Psoas muscle (tissue), 8 donors: ENCODE measurements around the gene FOXD3. TPM values are rescaled to one million over a fixed set of nuclear protein-coding genes. Genes with fewer than 3 reads are reported as not detected.
"Not testable (repeated sequence)": the region's sequence is repeated elsewhere in the genome, so short reads cannot be mapped to it uniquely, and the experiment has no call there.

Experiments used
- ATAC-seq, 4 donors: fragments of 200-7000 bp; cut with Tn5 transposase; one replicate each; pipeline ENCODE4 v1.9.1; 2020; ENCODE audit warnings: moderate library complexity in 3 of 4, mild to moderate bottlenecking in 2 of 4
- DNase-seq, 2 donors: peaks; one replicate each; pipeline ENCODE4 v3.0.0-alpha.2; 2020
- H3K27ac ChIP-seq: fragments of 200-600 bp; one replicate; pipeline ENCODE4 v1.8.0; 2022
- H3K27me3 ChIP-seq, 3 donors: fragments of 200-600 bp in 1 of 3; one replicate each; pipeline versions ENCODE4 v1.6.1 to v1.8.0; 2013 to 2022; ENCODE audit warnings: low read length in 2 of 3, mild to moderate bottlenecking in 2 of 3, moderate library complexity in 1 of 3; ENCODE audit not compliant: insufficient read depth in 3 of 3
- H3K36me3 ChIP-seq, 2 donors: fragments of 200-600 bp in 1 of 2; one replicate each; pipeline versions ENCODE4 v1.6.1 to v1.8.0; 2013 to 2022; ENCODE audit warnings: low read depth in 1 of 2, mild to moderate bottlenecking in 1 of 2, moderate library complexity in 1 of 2; ENCODE audit not compliant: insufficient read depth in 1 of 2
- H3K4me1 ChIP-seq: fragments of 200-600 bp; one replicate; pipeline ENCODE4 v1.8.0; 2022
- H3K4me3 ChIP-seq: fragments of 200-600 bp; one replicate; pipeline ENCODE4 v1.8.0; 2022; ENCODE audit warnings: mild to moderate bottlenecking
- H3K9me3 ChIP-seq: fragments of 200-600 bp; one replicate; pipeline ENCODE4 v1.8.0; 2022
- WGBS, 3 donors: extraction: QIAGEN DNeasy Blood & Tissue Kit; methylation state at CpG; one replicate each; pipeline versions ENCODE4 v1.1.6 to v1.1.7; 2013; 5-methylcytosine and 5-hydroxymethylcytosine counted together
- intact Hi-C, 2 donors: fragments of 100-400 bp; cut with DNase I; formaldehyde crosslinking; loops; one replicate each; pipeline versions ENCODE4 v1.11.0 to v1.14.2; 2022
- polyA plus RNA-seq, 3 donors: library from polyadenylated mRNA; stranded (reverse); fragments of 200-250 nt; gene quantifications; one replicate each; pipeline ENCODE4 v1.2.3, GENCODE V29; 2013
- total RNA-seq, 4 donors: library from RNA; stranded (reverse); fragmentation: NEBNext Ultra II Directional in 2 of 4; extraction: Animal tissue kit (Norgen Biotek cat#: 25700) in 2 of 4; gene quantifications; one replicate each; pipeline versions ENCODE4 v1.2.1 to v1.2.4, GENCODE V29; 2021 to 2023
- TF ChIP-seq, protein P1 (sequence below): fragments of 200-600 bp; IDR thresholded peaks from one replicate; pipeline ENCODE4 v1.8.0; 2022; ENCODE audit warnings: antibody characterized with exemption
- donor health status: healthy with polysubstance abuse.
- donor health status: DM: no; HTN: no; CAD: no; lungs with moderate emphysema.
- donor health status: Bipolar disorder and iron deficiency.
- donor health status: healthy.
- donor health status: DM: yes; HTN: yes; CAD: no.
- donor health status: DM: no; HTN: no; CAD: no.
- donor health status: DM: no; HTN: no; CAD: no.
- donor health status: DM: yes; HTN: yes; CAD: no.

The FOXD3 gene
- total and polyA plus RNA-seq, 7 donors = 0.13 to 1.2 (median 0.56) TPM

DNA sequence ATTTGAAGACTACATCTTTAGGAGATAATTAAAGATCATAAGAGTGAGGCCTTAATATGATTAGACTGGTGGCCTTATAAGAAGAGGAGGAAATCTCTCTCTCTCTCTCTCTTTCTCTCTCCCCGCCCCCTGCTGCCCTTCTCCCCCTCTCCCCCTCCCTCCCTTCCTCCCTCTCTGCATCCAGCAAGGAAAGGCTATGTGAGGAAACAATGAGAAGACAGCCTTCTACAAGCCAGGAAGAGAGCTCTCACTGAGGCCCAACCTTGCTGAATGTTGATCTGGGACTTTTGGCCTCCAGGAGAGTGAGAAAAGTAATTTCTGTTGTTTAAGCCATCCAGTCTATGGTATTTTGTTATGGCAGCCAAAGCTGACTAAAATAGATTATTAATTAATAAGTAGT is 21.6 kb downstream of the FOXD3 start:
- Histone ChIP-seq H3K27ac (no peak overlapping the region), H3K9me3 (no peaks in the 10 kb centered on the region), H3K4me3 (no peak overlapping the region), H3K27me3 (no peaks in the 10 kb centered on the region), H3K4me1 (no peaks in the 10 kb centered on the region), H3K36me3 (no peaks in the 10 kb centered on the region)
- 40 to 50% (median 50%) methylated on average over 1 of the region's 1 CpG for WGBS, 3 donors
- ATAC-seq (no peak), DNase-seq (no peak)
- intact Hi-C loops = no loop called here
- TF ChIP-seq, protein P1, sequence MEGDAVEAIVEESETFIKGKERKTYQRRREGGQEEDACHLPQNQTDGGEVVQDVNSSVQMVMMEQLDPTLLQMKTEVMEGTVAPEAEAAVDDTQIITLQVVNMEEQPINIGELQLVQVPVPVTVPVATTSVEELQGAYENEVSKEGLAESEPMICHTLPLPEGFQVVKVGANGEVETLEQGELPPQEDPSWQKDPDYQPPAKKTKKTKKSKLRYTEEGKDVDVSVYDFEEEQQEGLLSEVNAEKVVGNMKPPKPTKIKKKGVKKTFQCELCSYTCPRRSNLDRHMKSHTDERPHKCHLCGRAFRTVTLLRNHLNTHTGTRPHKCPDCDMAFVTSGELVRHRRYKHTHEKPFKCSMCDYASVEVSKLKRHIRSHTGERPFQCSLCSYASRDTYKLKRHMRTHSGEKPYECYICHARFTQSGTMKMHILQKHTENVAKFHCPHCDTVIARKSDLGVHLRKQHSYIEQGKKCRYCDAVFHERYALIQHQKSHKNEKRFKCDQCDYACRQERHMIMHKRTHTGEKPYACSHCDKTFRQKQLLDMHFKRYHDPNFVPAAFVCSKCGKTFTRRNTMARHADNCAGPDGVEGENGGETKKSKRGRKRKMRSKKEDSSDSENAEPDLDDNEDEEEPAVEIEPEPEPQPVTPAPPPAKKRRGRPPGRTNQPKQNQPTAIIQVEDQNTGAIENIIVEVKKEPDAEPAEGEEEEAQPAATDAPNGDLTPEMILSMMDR = no peak

DNA sequence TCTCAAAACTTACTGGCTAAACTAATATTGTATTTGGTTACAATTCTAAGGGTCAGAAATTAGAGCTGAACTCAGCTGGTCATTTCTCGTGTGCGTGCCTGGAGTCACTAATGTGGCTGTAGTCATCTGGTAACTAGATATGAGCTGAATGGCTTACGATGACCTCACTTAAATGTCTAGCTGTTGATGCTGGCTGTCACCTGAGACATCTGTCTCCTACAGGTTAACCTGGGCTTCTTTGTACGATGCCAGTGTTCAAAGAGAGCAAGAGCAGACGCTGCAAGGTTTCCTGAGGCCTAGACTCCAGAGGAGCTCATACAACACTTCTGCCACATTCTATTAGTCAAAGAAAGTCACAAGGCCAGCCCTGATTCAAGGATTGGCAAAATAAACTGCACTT is 28.0 kb downstream of the FOXD3 start:
- WGBS, 3 donors = 58 to 78% (median 69%) methylated on average over 5 of the region's 5 CpGs
- intact Hi-C loops = no loop called here
- DNase-seq = no peak

DNA sequence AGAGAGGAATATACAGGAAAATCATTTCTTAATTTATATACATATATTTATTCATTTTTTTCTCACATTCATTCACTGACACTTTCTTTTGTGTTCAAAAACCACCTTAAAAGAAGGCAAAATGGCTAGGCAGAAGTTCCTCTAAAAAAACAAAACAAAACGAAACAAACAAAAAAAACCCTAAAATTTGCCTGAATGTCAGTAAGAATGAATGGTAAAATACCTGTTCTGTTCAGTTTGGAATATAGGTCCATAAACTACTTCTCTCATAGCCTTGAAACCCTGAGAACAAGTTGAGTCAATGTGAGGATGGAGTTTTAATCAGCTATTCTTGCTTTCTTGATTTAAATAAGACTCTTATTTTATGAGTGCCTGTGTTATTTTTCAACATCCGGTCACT is 30.4 kb downstream of the FOXD3 start:
- 66 to 87% (median 82%) methylated on average over 2 of the region's 2 CpGs for WGBS, 3 donors
- Histone ChIP-seq H3K9me3 (no peaks in the 10 kb centered on the region), H3K36me3 (no peaks in the 10 kb centered on the region), H3K4me3 (no peak overlapping the region), H3K27me3 (peaks cover 0 to 12% (median 11%) of the 10 kb centered on the region in 3 donors), H3K27ac (no peak overlapping the region), H3K4me1 (no peaks in the 10 kb centered on the region)
- intact Hi-C loops = no loop called here
- no peak for DNase-seq
- TF ChIP-seq, protein P1 = no peak
- ATAC-seq = no peak

More for the DNA sequence above, 28.0 kb downstream of the FOXD3 start:
- TF ChIP-seq, protein P1 = no peak
- no peaks in the 10 kb centered on the region for H3K36me3 ChIP-seq
- no peaks in the 10 kb centered on the region for H3K4me1 ChIP-seq
- no peak overlapping the region for H3K4me3 ChIP-seq
- H3K9me3 ChIP-seq = no peaks in the 10 kb centered on the region
- no peak overlapping the region for H3K27ac ChIP-seq
- H3K27me3 ChIP-seq = peaks cover 0 to 12% (median 11%) of the 10 kb centered on the region in 3 donors
- peak in 2 of 4 donors; percentile 42 to 82 for ATAC-seq

DNA sequence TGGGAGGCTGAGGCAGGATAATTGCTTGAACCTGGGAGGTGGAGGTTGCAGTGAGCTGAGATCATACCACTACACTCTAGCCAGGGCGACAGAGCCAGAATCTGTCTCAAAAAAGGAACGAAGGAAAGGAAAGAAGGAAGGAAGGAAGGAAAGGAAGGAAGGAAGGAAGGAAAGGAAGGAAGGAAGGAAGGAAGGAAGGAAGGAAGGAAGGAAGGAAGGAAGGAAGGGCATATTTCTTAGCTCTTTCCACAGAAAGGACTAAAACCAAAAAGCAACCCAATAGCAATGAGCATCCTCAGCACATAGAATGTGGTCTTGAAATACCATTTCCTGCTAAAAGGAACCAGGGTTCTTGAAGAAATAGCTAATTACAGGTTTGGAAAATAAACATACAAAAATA is 33.9 kb downstream of the FOXD3 start:
- H3K36me3 ChIP-seq, intact Hi-C loops, H3K4me1 ChIP-seq, DNase-seq, H3K27ac ChIP-seq, H3K4me3 ChIP-seq, ATAC-seq, H3K9me3 ChIP-seq: not testable (repeated sequence)
- H3K27me3 ChIP-seq = peaks cover 0 to 12% (median 11%) of the 10 kb centered on the region in 3 donors
- WGBS, 3 donors = 72 to 83% (median 78%) methylated on average over 2 of the region's 2 CpGs

DNA sequence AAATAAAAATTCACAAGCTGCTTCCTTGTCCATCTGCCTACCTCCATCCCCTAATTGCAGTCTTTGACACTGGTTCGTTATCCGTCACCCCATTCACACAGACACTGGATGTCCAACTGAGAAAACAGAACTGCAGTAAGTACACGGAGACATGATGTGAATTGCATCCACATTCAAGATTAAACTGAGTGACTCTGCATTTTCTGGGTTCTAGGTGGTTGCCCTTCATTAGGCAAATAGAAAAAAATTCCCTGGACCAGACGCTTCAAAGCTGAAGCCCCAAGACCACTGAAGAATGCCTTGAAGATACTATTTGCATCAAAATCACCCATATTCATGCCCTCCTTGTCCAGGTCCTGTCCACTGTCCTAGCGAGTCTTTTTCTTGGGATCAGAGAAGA is 37.2 kb downstream of the FOXD3 start:
- H3K4me3 ChIP-seq = no peak overlapping the region
- TF ChIP-seq, protein P1 = no peak
- 84 to 91% (median 87%) methylated on average over 5 of the region's 5 CpGs for WGBS, 3 donors
- H3K9me3 ChIP-seq = no peaks in the 10 kb centered on the region
- ATAC-seq (no peak), DNase-seq (no peak)
- H3K4me1 ChIP-seq = no peaks in the 10 kb centered on the region
- H3K36me3 ChIP-seq = no peaks in the 10 kb centered on the region
- no peaks in the 10 kb centered on the region for H3K27me3 ChIP-seq
- H3K27ac ChIP-seq = no peak overlapping the region
- intact Hi-C loops = no loop called here
